Measurements from ENCODE around the gene SNRPD2.
"Not testable (repeated sequence)": the region's sequence is repeated elsewhere in the genome, so short reads cannot be mapped to it uniquely, and the experiment has no call there.

SNRPD2 gene

GRCh38 chr19:45705115-45705514, 13.4 kb upstream of the SNRPD2 start:
- no peak for DNase-seq (ENCODE audit: low read depth)

GRCh38 chr19:45701676-45702075, 9.9 kb upstream of the SNRPD2 start:
- no peak for DNase-seq (ENCODE audit: low read depth)

- DNase-seq (ENCODE audit: low read depth), result peak; percentile 70
Measured at GRCh38 chr19:45693106-45693788, 1.5 kb upstream of the SNRPD2 start.

GRCh38 chr19:45692187-45693105, 693 bp upstream of the SNRPD2 start, which contains the start of gene QPCTL:
QPCTL (plus strand) TSS chr19:45692666; CDS start chr19:45692704, 38 bp downstream.
- peak; percentile 96 for DNase-seq (ENCODE audit: low read depth)

- no peak for DNase-seq (ENCODE audit: low read depth)
Measured at GRCh38 chr19:45687599-45687998, 4.2 kb downstream of the SNRPD2 start.

- not testable (repeated sequence) for DNase-seq (ENCODE audit: low read depth)
Measured at GRCh38 chr19:45685045-45685444, 6.7 kb downstream of the SNRPD2 start.

- no peak for DNase-seq (ENCODE audit: low read depth)
Measured at GRCh38 chr19:45682908-45683307, 8.8 kb downstream of the SNRPD2 start.

GRCh38 chr19:45682117-45682516, 9.6 kb downstream of the SNRPD2 start:
- no peak for DNase-seq (ENCODE audit: low read depth)

GRCh38 chr19:45681391-45682015, 10.2 kb downstream of the SNRPD2 start:
- peak; percentile 78 for DNase-seq (ENCODE audit: low read depth)

- DNase-seq (ENCODE audit: low read depth), result peak; percentile 80
Measured at GRCh38 chr19:45677351-45678230, 14.2 kb downstream of the SNRPD2 start.

- no peak for DNase-seq (ENCODE audit: low read depth)
Measured at GRCh38 chr19:45676851-45677263, 14.9 kb downstream of the SNRPD2 start.

GRCh38 chr19:45674946-45675345, 16.8 kb downstream of the SNRPD2 start:
- DNase-seq (ENCODE audit: low read depth), result no peak

GRCh38 chr19:45670670-45671453, 20.9 kb downstream of the SNRPD2 start:
- DNase-seq (ENCODE audit: low read depth), result no peak

- DNase-seq (ENCODE audit: low read depth), result no peak
Measured at GRCh38 chr19:45668342-45668871, 23.3 kb downstream of the SNRPD2 start.

- peak; percentile 62 for DNase-seq (ENCODE audit: low read depth)
Measured at GRCh38 chr19:45667620-45668341, 24.0 kb downstream of the SNRPD2 start, which contains the start of gene GIPR. GIPR (plus strand) TSS chr19:45668221; CDS start chr19:45669521, 1,300 bp downstream.

GRCh38 chr19:45664575-45664974, 27.2 kb downstream of the SNRPD2 start:
- no peak for DNase-seq (ENCODE audit: low read depth)

- no peak for DNase-seq (ENCODE audit: low read depth)
Measured at GRCh38 chr19:45663800-45664199, 28.0 kb downstream of the SNRPD2 start.

GRCh38 chr19:45660636-45661035, 31.1 kb downstream of the SNRPD2 start:
- DNase-seq (ENCODE audit: low read depth), result no peak

GRCh38 chr19:45659096-45659729, 32.5 kb downstream of the SNRPD2 start:
- no peak for DNase-seq (ENCODE audit: low read depth)

Data from activated T-cell treated with anti-CD3 and anti-CD28 coated beads for 24 hours (primary cell).